ENCODE results near the gene ZNF208.
A peak's percentile ranks its signal among the peaks of the same experiment; 100 is the strongest.
"Not testable (repeated sequence)": the region's sequence is repeated elsewhere in the genome, so short reads cannot be mapped to it uniquely, and the experiment has no call there.

Gene ZNF208

DNA sequence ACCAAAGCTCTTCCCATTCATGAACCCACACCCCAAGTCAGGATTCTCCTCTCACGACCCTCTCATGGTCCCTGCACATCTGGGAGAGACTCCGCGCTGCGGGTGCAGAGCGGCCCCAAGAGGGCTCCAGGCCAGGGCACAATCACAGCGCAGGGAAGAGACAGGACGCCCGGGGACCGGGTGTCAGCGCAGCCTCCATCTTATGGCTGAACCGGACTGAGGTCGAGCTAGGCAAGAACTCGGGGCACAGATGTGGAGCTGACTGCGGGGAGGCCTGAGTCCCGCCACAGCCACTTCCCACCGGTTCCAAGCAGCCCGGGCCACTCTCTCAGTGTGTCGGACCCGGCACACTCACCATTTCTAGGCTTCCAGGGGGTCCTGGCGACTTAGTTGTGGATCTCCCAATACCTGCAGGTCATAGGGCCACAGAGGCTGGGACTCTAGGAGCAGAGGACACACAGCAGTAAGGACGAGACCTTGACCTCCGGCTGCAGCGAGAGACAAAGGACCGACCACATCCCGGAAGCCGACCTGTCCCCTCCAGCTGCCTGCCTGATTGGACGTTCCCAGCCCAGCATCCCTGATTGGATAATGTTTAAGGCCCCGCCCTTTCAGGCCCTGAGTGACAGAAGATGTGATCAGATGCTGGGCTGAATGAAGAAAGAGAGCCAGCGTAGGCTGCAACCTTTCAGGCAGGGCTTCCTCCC, at the start of gene ZNF208:
Gene ZNF208, minus strand, starts transcription at position 507 of the 707 bp plus-strand sequence. Its CDS starts 149 bp downstream, at position 358.
- not testable (repeated sequence) for DNase-seq (ENCODE audit: low read depth in 2 of 3, low spot score in 1 of 3)

DNA sequence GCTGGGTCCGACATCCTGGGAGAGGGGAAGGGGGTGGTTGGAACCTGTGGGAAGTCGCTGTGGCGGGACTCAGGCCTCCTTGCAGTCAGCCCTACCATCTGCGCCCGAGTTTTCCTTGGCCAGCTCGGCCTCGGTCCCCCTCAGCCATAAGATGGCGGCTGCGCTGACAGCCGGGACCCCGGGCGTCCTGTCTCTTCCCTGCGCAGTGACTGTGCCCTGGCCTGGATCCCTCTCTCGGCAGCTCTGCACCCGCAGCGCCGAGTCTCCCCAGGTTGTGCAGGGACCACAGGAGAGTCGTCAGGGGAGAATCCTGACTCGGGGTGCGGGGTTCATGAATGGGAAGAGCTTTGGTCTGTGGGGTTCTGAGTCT, 41.9 kb upstream of the ZNF208 start:
- no peak for DNase-seq (ENCODE audit: low read depth in 2 of 3, low spot score in 1 of 3)

- not testable (repeated sequence) for DNase-seq (ENCODE audit: low read depth in 2 of 3, low spot score in 1 of 3)
These were observed 30.4 kb upstream of the ZNF208 start for GRCh38 chr19:22041151-22041550.

GRCh38 chr19:22030680-22031079, 19.9 kb upstream of the ZNF208 start:
- DNase-seq (ENCODE audit: low read depth in 2 of 3, low spot score in 1 of 3), result no peak

- DNase-seq (ENCODE audit: low read depth in 2 of 3, low spot score in 1 of 3), result no peak
These were observed 15.9 kb upstream of the ZNF208 start for GRCh38 chr19:22026687-22027086.

- not testable (repeated sequence) for DNase-seq (ENCODE audit: low read depth in 2 of 3, low spot score in 1 of 3)
These were observed 14.8 kb upstream of the ZNF208 start for GRCh38 chr19:22025539-22025938.

DNA sequence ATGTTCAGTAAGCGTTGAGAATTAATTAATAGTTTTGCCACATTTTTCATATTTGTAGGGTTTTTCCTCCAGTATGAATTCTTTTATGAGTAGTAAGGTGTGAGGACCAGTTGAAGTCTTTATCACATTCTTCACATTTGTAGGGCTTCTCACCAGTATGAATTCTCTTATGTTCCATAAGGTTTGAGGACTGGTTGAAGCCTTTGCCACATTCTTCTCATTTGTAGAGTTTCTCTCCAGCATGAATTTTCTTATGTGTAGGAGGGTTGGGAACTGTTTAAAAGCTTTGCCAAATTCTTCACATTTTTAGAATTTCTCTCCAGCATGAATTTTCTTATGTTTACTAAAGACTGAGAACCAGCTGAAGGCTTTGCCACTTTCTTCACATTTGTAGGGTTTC, 40.3 kb downstream of the ZNF208 start:
- no peak for DNase-seq (ENCODE audit: low read depth in 2 of 3, low spot score in 1 of 3)

- DNase-seq (ENCODE audit: low read depth in 2 of 3, low spot score in 1 of 3), result no peak
These were observed 63.0 kb downstream of the ZNF208 start for GRCh38 chr19:21947775-21948174.

DNA sequence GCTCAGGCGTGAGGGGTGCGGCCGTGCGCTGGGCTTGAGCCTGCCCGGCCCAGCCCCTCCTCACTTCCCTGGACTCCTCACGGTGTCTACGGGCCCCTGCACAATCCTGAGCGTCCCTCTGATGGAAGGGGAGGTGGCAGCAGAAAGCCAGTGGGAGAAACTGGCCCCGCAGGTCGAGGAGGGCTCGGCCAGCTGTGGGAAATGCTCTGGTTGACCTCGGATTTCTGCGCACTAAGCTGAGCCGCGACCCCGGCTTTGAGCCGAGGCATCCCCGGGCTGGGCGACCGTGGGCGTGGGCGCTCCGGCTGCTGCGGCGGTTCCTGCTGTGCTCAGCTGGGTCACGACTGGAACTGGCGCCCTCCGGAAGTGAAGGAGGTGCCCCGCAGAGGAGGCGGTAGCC, 70.1 kb downstream of the ZNF208 start:
- DNase-seq (ENCODE audit: low read depth in 2 of 3, low spot score in 1 of 3), result no peak

DNA sequence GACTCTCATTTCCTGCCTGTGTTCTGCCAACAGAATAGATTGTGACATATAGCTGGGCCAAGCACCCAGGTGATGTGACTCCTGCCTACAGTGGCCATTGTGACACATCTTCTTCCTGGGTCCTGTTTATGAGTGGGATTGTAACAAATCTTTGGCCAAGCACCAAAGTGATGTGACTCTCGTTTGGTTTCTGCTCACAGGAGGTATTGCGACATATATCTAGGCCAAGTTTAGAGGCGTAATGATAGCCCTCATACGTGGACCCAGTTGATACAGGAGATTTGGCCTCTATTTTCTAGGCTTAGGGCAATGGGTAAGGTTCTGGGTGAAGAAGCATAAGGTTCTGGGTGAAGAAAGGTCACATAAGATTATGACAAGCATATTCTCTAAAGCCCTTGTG, 76.2 kb downstream of the ZNF208 start:
- DNase-seq (ENCODE audit: low read depth in 2 of 3, low spot score in 1 of 3), result no peak

DNA sequence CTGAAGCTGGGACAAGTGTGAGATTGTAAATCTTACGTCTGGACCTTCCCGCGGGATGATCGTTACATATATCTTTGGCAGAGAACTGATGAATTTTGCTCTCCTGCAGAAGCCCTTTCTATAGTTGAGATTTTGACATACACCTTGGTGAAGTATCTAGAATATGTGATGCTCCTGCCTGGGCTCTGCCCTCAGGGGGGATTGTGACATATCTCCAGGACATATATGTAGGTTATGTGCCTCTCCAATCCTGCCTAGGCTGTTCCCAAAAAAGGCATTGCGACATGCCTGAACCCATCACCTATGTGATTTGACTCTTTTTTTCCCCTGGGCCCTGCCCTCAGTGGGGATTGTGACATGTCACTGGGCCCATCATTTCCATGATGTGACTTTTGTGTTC, 76.6 kb downstream of the ZNF208 start:
- DNase-seq (ENCODE audit: low read depth in 2 of 3, low spot score in 1 of 3), result no peak

DNA sequence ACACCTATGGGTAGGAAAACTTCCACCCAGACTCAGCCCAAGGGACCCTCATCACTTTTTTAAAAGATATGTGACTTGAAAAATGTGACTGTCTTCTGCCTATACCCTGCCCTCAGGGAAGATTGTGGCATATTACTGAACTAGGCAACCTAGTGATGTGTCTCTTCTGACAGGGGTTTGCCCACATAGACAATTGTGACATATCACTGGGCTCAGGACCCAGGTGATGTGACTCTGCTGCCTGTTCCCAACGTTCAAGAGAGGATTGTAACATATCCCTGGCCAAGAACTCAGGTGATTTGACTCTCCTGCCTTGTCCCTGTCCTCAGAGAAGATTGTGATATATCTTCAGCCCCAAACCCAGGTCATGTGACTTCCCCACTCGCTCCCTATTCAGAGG, 88.5 kb downstream of the ZNF208 start:
- DNase-seq (ENCODE audit: low read depth in 2 of 3, low spot score in 1 of 3), result no peak

- DNase-seq (ENCODE audit: low read depth in 2 of 3, low spot score in 1 of 3), result no peak
These were observed 89.0 kb downstream of the ZNF208 start for GRCh38 chr19:21921691-21922180.

- DNase-seq (ENCODE audit: low read depth in 2 of 3, low spot score in 1 of 3), result no peak
These were observed 95.3 kb downstream of the ZNF208 start for GRCh38 chr19:21915411-21915810.

DNA sequence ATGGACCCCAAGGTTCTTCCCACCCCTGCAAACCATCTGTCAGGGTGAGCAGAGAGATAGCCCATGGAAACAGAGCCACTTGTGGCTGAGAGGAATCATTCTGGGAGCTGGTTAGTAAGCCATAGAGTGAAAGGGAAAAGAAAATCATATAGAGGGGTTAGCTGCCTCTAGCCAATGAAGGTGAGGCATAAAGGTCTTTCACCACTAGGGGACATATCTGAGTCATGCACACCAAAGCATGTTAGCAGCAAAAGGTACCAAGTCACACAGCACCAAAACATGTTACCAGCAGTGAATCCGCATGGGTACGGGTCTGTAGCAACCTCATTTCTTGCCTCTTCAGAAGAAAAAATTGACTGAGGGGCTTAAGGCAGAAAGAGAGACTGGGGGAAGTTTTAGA, 98.1 kb downstream of the ZNF208 start:
- no peak for DNase-seq (ENCODE audit: low read depth in 2 of 3, low spot score in 1 of 3)

GRCh38 chr19:21910318-21910717, 100.4 kb downstream of the ZNF208 start:
- no peak for DNase-seq (ENCODE audit: low read depth in 2 of 3, low spot score in 1 of 3)

GRCh38 chr19:21908066-21908465, 102.7 kb downstream of the ZNF208 start:
- no peak for DNase-seq (ENCODE audit: low read depth in 2 of 3, low spot score in 1 of 3)

GRCh38 chr19:21907516-21907915, 103.2 kb downstream of the ZNF208 start:
- DNase-seq (ENCODE audit: low read depth in 2 of 3, low spot score in 1 of 3), result no peak

GRCh38 chr19:21902571-21902970, 108.2 kb downstream of the ZNF208 start:
- DNase-seq (ENCODE audit: low read depth in 2 of 3, low spot score in 1 of 3), result no peak

DNA sequence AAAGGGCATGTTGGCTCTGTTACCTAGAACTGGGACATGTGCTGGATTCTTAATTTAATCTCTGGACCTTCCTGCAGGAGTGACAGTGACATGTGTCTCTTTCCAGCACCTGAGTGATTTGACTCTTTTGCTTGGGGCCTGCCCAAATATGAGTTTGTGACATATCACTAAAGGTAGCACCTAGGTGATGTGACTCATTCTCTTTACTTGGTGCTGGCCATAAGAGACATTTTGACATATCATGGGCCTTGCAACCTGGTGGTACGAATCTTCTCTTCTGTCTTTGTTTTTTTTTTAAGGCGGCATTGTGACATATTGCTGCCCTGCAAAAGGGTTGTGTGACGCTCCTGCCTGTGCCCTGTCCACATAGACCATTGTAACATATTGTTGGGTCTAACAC, 108.9 kb downstream of the ZNF208 start:
- no peak for DNase-seq (ENCODE audit: low read depth in 2 of 3, low spot score in 1 of 3)

DNA sequence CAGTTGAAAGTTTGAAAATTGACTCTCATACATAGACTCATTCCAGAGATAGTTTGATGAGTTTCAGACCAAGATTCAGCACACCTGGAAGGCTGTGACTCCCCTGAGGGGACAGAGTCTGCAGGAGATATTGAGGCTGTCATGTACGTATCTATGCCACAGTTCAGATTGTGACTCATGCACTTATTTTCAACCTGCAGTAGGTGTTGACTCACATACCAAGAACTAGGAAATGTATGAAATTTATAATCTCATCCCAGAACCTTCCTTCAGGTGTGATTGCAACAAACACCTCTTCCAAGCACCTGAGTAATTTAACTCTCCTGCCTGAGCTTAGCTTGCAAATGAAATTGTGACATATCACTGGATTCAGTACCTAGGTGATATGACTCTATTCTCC, 110.3 kb downstream of the ZNF208 start:
- DNase-seq (ENCODE audit: low read depth in 2 of 3, low spot score in 1 of 3), result no peak

DNA sequence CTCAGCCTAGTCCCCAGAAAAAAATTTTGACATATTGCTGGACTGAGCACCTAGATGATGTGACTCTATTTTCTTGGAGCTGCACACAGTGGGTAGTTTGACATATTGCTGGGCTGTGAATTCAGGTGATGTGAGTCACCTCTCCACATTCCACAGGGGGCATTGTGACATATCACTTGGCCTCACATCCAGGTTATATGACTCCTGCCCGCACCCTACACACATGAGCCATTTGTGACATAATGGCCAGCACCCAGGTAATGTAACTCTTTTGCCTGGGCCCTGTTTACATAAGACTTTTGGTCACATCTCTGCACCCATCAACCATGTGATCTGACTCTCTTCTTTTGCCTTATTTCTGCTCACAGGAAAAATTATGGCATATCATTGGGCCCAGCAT, 119.7 kb downstream of the ZNF208 start:
- DNase-seq (ENCODE audit: low read depth in 2 of 3, low spot score in 1 of 3), result no peak

DNA sequence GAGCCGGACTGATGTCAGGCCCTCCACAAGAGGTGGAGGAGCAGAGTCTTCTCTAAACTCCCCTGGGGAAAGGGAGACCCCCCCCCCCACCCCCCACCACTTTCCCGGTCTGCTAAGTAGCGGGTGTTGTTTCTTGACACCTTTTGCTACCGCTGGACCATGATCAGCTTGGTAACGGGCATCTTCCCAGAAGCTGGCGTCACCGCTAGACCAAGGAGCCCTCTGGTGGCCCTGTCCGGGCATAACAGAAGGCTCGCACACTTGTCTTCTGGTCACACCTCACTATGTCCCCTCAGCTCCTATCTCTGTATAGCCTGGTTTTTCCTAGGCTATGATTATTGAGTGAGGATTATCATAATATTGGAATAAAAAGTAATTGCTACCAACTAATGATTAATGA, 120.7 kb downstream of the ZNF208 start:
- DNase-seq (ENCODE audit: low read depth in 2 of 3, low spot score in 1 of 3), result peak; percentile 3 to 33 (median 10)

Measured in stimulated activated CD4-positive, alpha-beta T cell treated with anti-CD3 and anti-CD28 coated beads, Interleukin-12 subunit alpha, Interleukin-12 subunit beta, amount 100 ng/mL, for 48 hours (primary cell).